ENCODE results near the gene VWA3B. TPM values are rescaled to one million over a fixed set of nuclear protein-coding genes. Genes with fewer than 3 reads are reported as not detected.

VWA3B gene
- total RNA-seq, 1 experiment from 2014 or later: not detected

- H3K9ac ChIP-seq (ENCODE audit: extremely low read depth, insufficient read length, low read length): no peak overlapping the region
- H3K4me3 Mint-ChIP-seq: no peak overlapping the region
- no CpG with 5 or more reads among the region's 7 CpGs for WGBS (ENCODE audit: extremely low coverage, insufficient read length, low lambda C conversion rate)
- no peak overlapping the region for H3K23ac ChIP-seq (ENCODE audit: insufficient read length, low read depth, low read length)
- no peak overlapping the region for H3K4me2 ChIP-seq (ENCODE audit: insufficient read depth, insufficient read length, low read length)
- H2BK12ac ChIP-seq (ENCODE audit: insufficient read length, low read depth, low read length): no peak overlapping the region
- no peak overlapping the region for H3K27ac ChIP-seq (ENCODE audit: insufficient read length, low read depth, low read length)
- no peak overlapping the region for H3K14ac ChIP-seq (ENCODE audit: insufficient read depth, low read length)
- H3K36me3 Mint-ChIP-seq (ENCODE audit: insufficient read depth in 1 of 3, low read depth in 3 of 3): peaks cover 0 to 4% (median 2%) of the 10 kb centered on the region in 3 experiments; a peak in 3 of 7 replicates
- peaks cover 8% of the 10 kb centered on the region; the same call in 1 of the 2 replicates for H3K27me3 Mint-ChIP-seq (ENCODE audit: low read depth)
- H3K23me2 ChIP-seq (ENCODE audit: insufficient read length, low read depth, low read length, poor library complexity, severe bottlenecking): no peaks in the 10 kb centered on the region
- no peak overlapping the region for H3T11ph ChIP-seq (ENCODE audit: low read length)
- H2BK15ac ChIP-seq (ENCODE audit: low read depth, low read length): no peak overlapping the region
- no peak overlapping the region for H2AFZ ChIP-seq (ENCODE audit: low read length)
- 0 out of 4 replicates have a peak, but pooled peaks cover 0 to 3% of the 10 kb centered on the region in 2 experiments for H3K4me1 Mint-ChIP-seq
- TF ChIP-seq CTCF (conservative IDR thresholded peaks at IDR 0.05): no peak
- no peak overlapping the region for H3K18ac ChIP-seq (ENCODE audit: insufficient read length, low read depth, low read length)
- no peaks in the 10 kb centered on the region for H3K79me2 ChIP-seq (ENCODE audit: insufficient read depth, low read length)
- H2BK5ac ChIP-seq (ENCODE audit: insufficient read length, low read length): no peak overlapping the region
- H3K27ac Mint-ChIP-seq: no peak overlapping the region
- H4K8ac ChIP-seq (replicated peaks; ENCODE audit: insufficient read length, low read depth, low read length): no peak overlapping the region
- H4K20me1 ChIP-seq (ENCODE audit: control insufficient read depth, insufficient read depth, insufficient read length): no peaks in the 10 kb centered on the region
- no peak overlapping the region for H2AK5ac ChIP-seq (ENCODE audit: insufficient read length, low read length)
- H3K9me3 ChIP-seq (ENCODE audit: control insufficient read depth, low read depth, low read length): no peaks in the 10 kb centered on the region
- no peak overlapping the region for H4K5ac ChIP-seq (ENCODE audit: insufficient read length, low read depth, low read length)
- no peaks in the 10 kb centered on the region for H3K27me3 ChIP-seq (ENCODE audit: insufficient read depth, low read length)
- no peak for DNase-seq
- peaks cover 3 to 5% of the 10 kb centered on the region in 2 experiments; a peak in 3 of 5 replicates for H3K9me3 Mint-ChIP-seq
- H3K4me1 ChIP-seq (ENCODE audit: insufficient read depth, low read length): no peaks in the 10 kb centered on the region
- H3K4ac ChIP-seq (ENCODE audit: low read depth, low read length): no peak overlapping the region
- H2BK120ac ChIP-seq (ENCODE audit: low read depth, low read length, poor library complexity, severe bottlenecking): no peak overlapping the region
- H2BK20ac ChIP-seq (ENCODE audit: low read depth, low read length, poor library complexity, severe bottlenecking): no peak overlapping the region
- no peak overlapping the region for H4K91ac ChIP-seq (ENCODE audit: insufficient read length, low read depth, low read length)
- no peak overlapping the region for H3K56ac ChIP-seq (ENCODE audit: insufficient read length, low read depth, low read length)
- H3K79me1 ChIP-seq (ENCODE audit: insufficient read depth, low read depth, low read length, poor library complexity, severe bottlenecking): no peaks in the 10 kb centered on the region
Observed at GRCh38 chr2:98356729-98357128, 269.8 kb downstream of the VWA3B start.
